Keratinocyte (primary cell): Measurements from ENCODE around the gene IL9R. TPM values are rescaled to one million over a fixed set of nuclear protein-coding genes. Genes with fewer than 3 reads are reported as not detected.

ENCODE experiments used
- DNase-seq: peaks from one replicate; pipeline ENCODE4 v3.0.0-alpha.2; 2011; ENCODE audit warnings: low read depth, missing footprints, low spot score
- FAIRE-seq: peaks from 2 replicates; lab custom pipeline; 2011; peaks lifted over from hg19 to GRCh38; lab: Jason Lieb, UNC
- H2AFZ ChIP-seq: 2 replicates; pipeline ENCODE4 v1.6.0; 2012; ENCODE audit warnings: low read length, control low read depth, inconsistent platforms; ENCODE audit not compliant: control insufficient read depth
- H3K27ac ChIP-seq: 2 replicates; pipeline ENCODE4 v1.5.1; 2011; ENCODE audit warnings: low read length; ENCODE audit not compliant: control insufficient read depth, insufficient read depth
- H3K27me3 ChIP-seq: 3 replicates; pipeline ENCODE4 v1.6.0; 2011; ENCODE audit warnings: low read length; ENCODE audit not compliant: control insufficient read depth, insufficient read depth; ENCODE audit errors: extremely low read depth
- H3K36me3 ChIP-seq, 2 experiments: 2 replicates in 1 of 2; 3 replicates in 1 of 2; pipeline ENCODE4 v1.5.1; 2011; ENCODE audit warnings: low read length in 2 of 2, mild to moderate bottlenecking in 1 of 2; ENCODE audit not compliant: control insufficient read depth in 2 of 2, insufficient read depth in 2 of 2; ENCODE audit errors: extremely low read depth in 1 of 2
- H3K4me1 ChIP-seq: 3 replicates; pipeline ENCODE4 v1.5.1; 2011; ENCODE audit warnings: low read length; ENCODE audit not compliant: control insufficient read depth, insufficient read depth; ENCODE audit errors: extremely low read depth
- H3K4me2 ChIP-seq: 3 replicates; pipeline ENCODE4 v1.6.0; 2011; ENCODE audit warnings: low read depth, low read length; ENCODE audit not compliant: control insufficient read depth, insufficient read depth; ENCODE audit errors: extremely low read depth
- H3K4me3 ChIP-seq, 3 experiments: fragments of 200-600 bp in 1 of 3; sonication (generic) in 1 of 3; 2 replicates in 2 of 3; 3 replicates in 1 of 3; pipeline ENCODE4 v1.5.1; 2011 to 2016; ENCODE audit warnings: low read length in 3 of 3, mild to moderate bottlenecking in 3 of 3, control low read depth in 2 of 3, inconsistent platforms in 1 of 3, low read depth in 1 of 3, mixed read lengths in 1 of 3, mixed run types in 1 of 3, moderate library complexity in 1 of 3; ENCODE audit not compliant: control insufficient read depth in 2 of 3, insufficient read depth in 2 of 3; ENCODE audit errors: extremely low read depth in 1 of 3
- H3K79me2 ChIP-seq: 2 replicates; pipeline ENCODE4 v1.6.0; 2012; ENCODE audit warnings: low read length; ENCODE audit not compliant: control insufficient read depth, insufficient read depth
- H3K9ac ChIP-seq: 3 replicates; pipeline ENCODE4 v1.6.0; 2011; ENCODE audit warnings: low read length; ENCODE audit not compliant: control insufficient read depth, insufficient read depth; ENCODE audit errors: extremely low read depth
- H3K9me1 ChIP-seq: 3 replicates; pipeline ENCODE4 v1.6.0; 2011; ENCODE audit warnings: low read length; ENCODE audit not compliant: control insufficient read depth, insufficient read depth; ENCODE audit errors: extremely low read depth
- H3K9me3 ChIP-seq: 2 replicates; pipeline ENCODE4 v1.5.1; 2012; ENCODE audit warnings: low read depth, low read length; ENCODE audit not compliant: control insufficient read depth
- H4K20me1 ChIP-seq: 3 replicates; pipeline ENCODE4 v1.6.0; 2011; ENCODE audit warnings: low read length; ENCODE audit not compliant: control insufficient read depth, insufficient read depth; ENCODE audit errors: extremely low read depth
- EZH2 ChIP-seq: IDR thresholded peaks from one replicate; pipeline ENCODE4 v1.6.1; 2012; ENCODE audit warnings: inconsistent platforms, mild to moderate bottlenecking, low read length, moderate library complexity
- dilution Hi-C: fragments of 300-500 bp; cut with MboI; formaldehyde crosslinking; loops from one replicate; pipeline ENCODE4 v1.7.0; 2020; ENCODE audit warnings: low sequenced_read_pairs; ENCODE audit not compliant: extremely low pct_ligation_motif_present
- polyA plus RNA-seq, 5 experiments: library from polyadenylated mRNA; depleted of rRNA in 3 of 5; stranded (reverse) in 3 of 5; stranded (forward) in 1 of 5; unstranded in 1 of 5; fragments of >200 nt; gene quantifications; 1 replicate in 1 of 5; 2 replicates in 3 of 5; 3 replicates in 1 of 5; pipeline versions ENCODE4 v1.2.1 to v1.2.3, GENCODE V29; 2011 to 2012; ENCODE audit warnings: missing spikeins in 2 of 5, low read depth in 1 of 5, low replicate concordance in 1 of 5
- TF ChIP-seq, protein P1 (sequence below), 3 experiments: IDR thresholded peaks in 1 of 3; conservative IDR thresholded peaks in 1 of 3; optimal IDR thresholded peaks in 1 of 3; 2 replicates in 2 of 3; 3 replicates in 1 of 3; pipeline versions ENCODE3 to v1.5.1; 2011; ENCODE audit warnings: low read length in 3 of 3, mild to moderate bottlenecking in 3 of 3, moderate library complexity in 2 of 3, control low read depth in 1 of 3, inconsistent platforms in 1 of 3; ENCODE audit not compliant: insufficient read depth in 2 of 3; ENCODE audit errors: extremely low read depth in 1 of 3

Gene IL9R
- polyA plus RNA-seq, 1 donor (not counting 4 experiments of a cell fraction or from before 2014, with no cell fraction given): 0.45 TPM

DNA sequence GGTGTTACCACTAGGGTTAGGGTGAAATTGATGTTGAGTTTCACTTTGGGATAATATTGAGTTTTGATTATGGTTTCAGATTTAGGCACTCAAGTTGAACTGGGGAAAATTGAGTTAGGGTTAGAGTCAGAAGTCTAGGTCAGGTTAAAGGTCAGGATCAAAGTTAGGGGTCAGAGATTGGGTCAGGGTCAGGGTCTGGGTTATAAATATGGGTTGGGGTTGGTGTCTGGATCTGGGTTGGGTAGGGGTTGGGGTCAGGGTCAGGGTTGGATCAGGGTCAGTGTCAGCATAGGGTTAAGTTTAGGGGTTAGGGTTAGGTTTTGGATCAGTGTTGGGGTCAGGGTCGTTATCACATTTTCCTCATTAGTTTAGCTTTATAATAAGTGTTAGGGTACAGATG lies 42.7 kb upstream of the IL9R start:
- Histone ChIP-seq H3K27ac (no peak overlapping the region), H3K4me2 (no peak overlapping the region), H3K79me2 (no peaks in the 10 kb centered on the region), H4K20me1 (no peaks in the 10 kb centered on the region), H3K4me1 (peaks cover 1% of the 10 kb centered on the region), H3K27me3 (no peaks in the 10 kb centered on the region), H3K4me3 (no peak overlapping the region), H3K9me3 (no peaks in the 10 kb centered on the region), H3K36me3 (no peaks in the 10 kb centered on the region), H2AFZ (no peak overlapping the region), H3K9ac (no peak overlapping the region), H3K9me1 (no peaks in the 10 kb centered on the region)
- no peak for DNase-seq
- TF ChIP-seq EZH2: no peak
- TF ChIP-seq, protein P1, sequence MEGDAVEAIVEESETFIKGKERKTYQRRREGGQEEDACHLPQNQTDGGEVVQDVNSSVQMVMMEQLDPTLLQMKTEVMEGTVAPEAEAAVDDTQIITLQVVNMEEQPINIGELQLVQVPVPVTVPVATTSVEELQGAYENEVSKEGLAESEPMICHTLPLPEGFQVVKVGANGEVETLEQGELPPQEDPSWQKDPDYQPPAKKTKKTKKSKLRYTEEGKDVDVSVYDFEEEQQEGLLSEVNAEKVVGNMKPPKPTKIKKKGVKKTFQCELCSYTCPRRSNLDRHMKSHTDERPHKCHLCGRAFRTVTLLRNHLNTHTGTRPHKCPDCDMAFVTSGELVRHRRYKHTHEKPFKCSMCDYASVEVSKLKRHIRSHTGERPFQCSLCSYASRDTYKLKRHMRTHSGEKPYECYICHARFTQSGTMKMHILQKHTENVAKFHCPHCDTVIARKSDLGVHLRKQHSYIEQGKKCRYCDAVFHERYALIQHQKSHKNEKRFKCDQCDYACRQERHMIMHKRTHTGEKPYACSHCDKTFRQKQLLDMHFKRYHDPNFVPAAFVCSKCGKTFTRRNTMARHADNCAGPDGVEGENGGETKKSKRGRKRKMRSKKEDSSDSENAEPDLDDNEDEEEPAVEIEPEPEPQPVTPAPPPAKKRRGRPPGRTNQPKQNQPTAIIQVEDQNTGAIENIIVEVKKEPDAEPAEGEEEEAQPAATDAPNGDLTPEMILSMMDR (optimal IDR thresholded peaks at IDR 0.05 in 1 of 3, IDR thresholded peaks at IDR 0.05 in 1 of 3, conservative IDR thresholded peaks at IDR 0.05 in 1 of 3; ENCODE audit: extremely low read depth in 1 of 3, insufficient read depth in 2 of 3, low read length in 3 of 3): no peak
- dilution Hi-C loops: no loop called here
- FAIRE-seq: no peak

DNA sequence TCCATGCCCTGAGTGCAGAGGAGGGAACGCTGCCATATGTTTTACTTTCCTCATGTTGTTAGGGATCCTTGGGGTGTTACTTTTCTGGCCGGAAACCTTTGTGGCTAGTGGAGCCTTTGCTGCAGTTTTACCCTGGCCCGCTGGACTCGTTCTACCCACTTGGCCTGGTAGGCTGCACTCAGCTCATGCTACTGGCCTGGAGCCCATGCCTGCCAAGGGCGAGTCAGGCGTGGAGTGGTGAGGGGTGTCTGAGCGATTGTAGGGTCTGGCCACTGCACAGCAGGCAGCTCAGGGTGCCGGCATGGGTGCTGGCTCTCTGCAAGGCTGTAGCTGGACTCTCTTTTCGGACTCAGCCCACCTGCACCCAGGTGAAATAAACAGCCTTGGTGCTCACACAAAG lies 41.4 kb upstream of the IL9R start:
- Histone ChIP-seq H2AFZ (no peak overlapping the region), H3K9me1 (no peaks in the 10 kb centered on the region), H3K27ac (no peak overlapping the region), H3K79me2 (no peaks in the 10 kb centered on the region), H3K4me2 (no peak overlapping the region), H3K4me3 (no peak overlapping the region), H3K36me3 (no peaks in the 10 kb centered on the region), H3K4me1 (no peaks in the 10 kb centered on the region), H3K9me3 (no peaks in the 10 kb centered on the region), H3K9ac (no peak overlapping the region), H3K27me3 (no peaks in the 10 kb centered on the region), H4K20me1 (no peaks in the 10 kb centered on the region)
- no peak for DNase-seq
- TF ChIP-seq, protein P1 (optimal IDR thresholded peaks at IDR 0.05 in 1 of 3, IDR thresholded peaks at IDR 0.05 in 1 of 3, conservative IDR thresholded peaks at IDR 0.05 in 1 of 3; ENCODE audit: extremely low read depth in 1 of 3, insufficient read depth in 2 of 3, low read length in 3 of 3): no peak
- no peak for TF ChIP-seq EZH2
- dilution Hi-C loops: no loop called here
- FAIRE-seq: no peak
